ENCODE measurements around the gene TARBP1. TPM values are rescaled to one million over a fixed set of nuclear protein-coding genes. Genes with fewer than 3 reads are reported as not detected.

TARBP1 gene
- total and polyA plus RNA-seq, 2 of the 8 experiments (the other 6 are each of a cell fraction or from before 2014, with no cell fraction given), result 21.9 to 32.3 TPM

- Histone ChIP-seq H3K14ac (ENCODE audit: insufficient read length) (no peak overlapping the region), H2BK12ac (ENCODE audit: low read depth, low read length) (no peak overlapping the region), H3K9me3 (ENCODE audit: insufficient read depth in 2 of 2, low read depth in 1 of 2, low read length in 1 of 2) (no peaks in the 10 kb centered on the region), H3K9ac (replicated peaks in 1 of 4; ENCODE audit: extremely low read depth in 1 of 4, low read depth in 3 of 4, low read length in 3 of 4) (no peak overlapping the region), H4K8ac (ENCODE audit: extremely low read depth, insufficient read depth, low read length) (no peak overlapping the region), H4K5ac (ENCODE audit: insufficient read length, low read depth, low read length) (no peak overlapping the region), H3K36me3 (ENCODE audit: control insufficient read depth in 2 of 4, insufficient read depth in 4 of 4, low read length in 3 of 4) (peaks cover 0 to 2% (median 0%) of the 10 kb centered on the region in 4 experiments; a peak in 4 of 8 replicates), H2AK5ac (ENCODE audit: low read depth, low read length) (no peak overlapping the region), H2AFZ (ENCODE audit: low read length) (no peak overlapping the region), H3K79me1 (ENCODE audit: low read depth, low read length) (peaks cover 3% of the 10 kb centered on the region), H3K27ac (ENCODE audit: low read depth, low read length) (no peak overlapping the region), H3K23me2 (ENCODE audit: low read depth, low read length) (no peaks in the 10 kb centered on the region), H2BK5ac (ENCODE audit: low read depth, low read length) (no peak overlapping the region), H3K27me3 (replicated peaks in 1 of 4; ENCODE audit: control insufficient read depth in 3 of 4, extremely low read depth in 1 of 4, insufficient read depth in 3 of 4, low read length in 3 of 4) (no peaks in the 10 kb centered on the region), H3K4me3 (ENCODE audit: extremely low read depth in 1 of 4, insufficient read depth in 2 of 4, low read depth in 3 of 4, low read length in 4 of 4) (no peak overlapping the region), H2BK15ac (ENCODE audit: low read length) (no peak overlapping the region), H3K4me2 (ENCODE audit: insufficient read depth in 1 of 2, low read depth in 2 of 2, low read length in 2 of 2) (no peak overlapping the region), H4K20me1 (replicated peaks in 1 of 2; ENCODE audit: control insufficient read depth in 1 of 2, insufficient read depth in 2 of 2, low read length in 2 of 2) (no peaks in the 10 kb centered on the region), H2BK20ac (ENCODE audit: low read length) (no peak overlapping the region), H3K23ac (ENCODE audit: insufficient read length) (no peak overlapping the region), H3K79me2 (ENCODE audit: control insufficient read depth in 1 of 2, insufficient read depth in 2 of 2, low read length in 2 of 2) (peaks cover 0 to 4% of the 10 kb centered on the region in 2 experiments; a peak in 1 of 4 replicates), H3K56ac (replicated peaks; ENCODE audit: insufficient read length, low read depth, low read length) (no peak overlapping the region), H3K4ac (replicated peaks; ENCODE audit: insufficient read length, low read depth, low read length) (no peak overlapping the region), H4K91ac (replicated peaks; ENCODE audit: insufficient read length, low read length) (no peak overlapping the region), H3K18ac (ENCODE audit: extremely low read depth, low read length) (no peak overlapping the region), H2BK120ac (replicated peaks; ENCODE audit: low read depth, low read length) (no peak overlapping the region), H3K4me1 (replicated peaks in 1 of 4; ENCODE audit: control insufficient read depth in 3 of 4, insufficient read depth in 4 of 4, low read length in 3 of 4) (no peaks in the 10 kb centered on the region)
- 82% methylated on average over 8 of the region's 8 CpGs; no CpG with 5 or more reads in 1 of the 2 experiments for WGBS, 2 experiments (ENCODE audit: extremely low coverage in 1 of 2, insufficient coverage in 1 of 2, insufficient read length in 1 of 2, insufficient replicate concordance in 2 of 2, low coverage in 1 of 2, low lambda C conversion rate in 2 of 2, missing lambda C conversion rate in 1 of 2)
- POLR2A ChIA-PET (ENCODE audit: partially characterized antibody), result no interaction called here
- CTCF ChIA-PET (ENCODE audit: partially characterized antibody), result interaction anchor here (1.4 to 1.5 kb wide), 2 partner anchors 32 to 112 kb away, joined by 3 read pairs; no protein-coding TSS in a partner anchor
- DNase-seq (ENCODE audit: low read depth in 1 of 2, low spot score in 2 of 2), result no peak
- no peak for FAIRE-seq
- TF ChIP-seq PHF8 (conservative IDR thresholded peaks at IDR 0.05; ENCODE audit: low read depth, low read length), result no peak
- no peak for TF ChIP-seq BCL11A (IDR thresholded peaks at IDR 0.05; ENCODE audit: low read depth in 2 of 2, low read length in 2 of 2)
- TF ChIP-seq MAX (IDR thresholded peaks at IDR 0.05), result no peak
- no peak for TF ChIP-seq TBP (IDR thresholded peaks at IDR 0.05; ENCODE audit: low read depth, low read length)
- no peak for TF ChIP-seq SRF (IDR thresholded peaks at IDR 0.05; ENCODE audit: low read depth, low read length)
- no peak for TF ChIP-seq ATF3 (IDR thresholded peaks at IDR 0.05; ENCODE audit: insufficient read depth, low read depth, low read length)
- no peak for TF ChIP-seq SP2 (IDR thresholded peaks at IDR 0.05; ENCODE audit: low read length)
- TF ChIP-seq GTF2F1 (IDR thresholded peaks at IDR 0.05; ENCODE audit: borderline replicate concordance, low read depth, low read length), result no peak
- no peak for TF ChIP-seq RAD21 (IDR thresholded peaks at IDR 0.05 in 1 of 2, conservative IDR thresholded peaks at IDR 0.05 in 1 of 2; ENCODE audit: low read depth in 2 of 2, low read length in 2 of 2)
- TF ChIP-seq CEBPB (IDR thresholded peaks at IDR 0.05; ENCODE audit: low read depth, low read length), result no peak
- TF ChIP-seq TAF1 (IDR thresholded peaks at IDR 0.05; ENCODE audit: low read depth, low read length), result no peak
- TF ChIP-seq CREB1 (IDR thresholded peaks at IDR 0.05), result no peak
- no peak for TF ChIP-seq RFX5 (IDR thresholded peaks at IDR 0.05; ENCODE audit: borderline replicate concordance, low read depth, low read length)
- TF ChIP-seq MAFK (IDR thresholded peaks at IDR 0.05; ENCODE audit: low read depth, low read length), result no peak
Measured at GRCh38 chr1:234435620-234436019, 43.4 kb downstream of the TARBP1 start.
